ENCODE data around the gene FAM3A.

The FAM3A gene

GRCh38 chrX:154468217-154468616, 47.8 kb downstream of the FAM3A start:
- H3K4me3 ChIP-seq (ENCODE audit: low read length), result no peak overlapping the region
- DNase-seq (ENCODE audit: low read depth, low spot score), result no peak

GRCh38 chrX:154467556-154467955, 48.5 kb downstream of the FAM3A start:
- DNase-seq (ENCODE audit: low read depth, low spot score), result no peak
- no peak overlapping the region for H3K4me3 ChIP-seq (ENCODE audit: low read length)

DNA sequence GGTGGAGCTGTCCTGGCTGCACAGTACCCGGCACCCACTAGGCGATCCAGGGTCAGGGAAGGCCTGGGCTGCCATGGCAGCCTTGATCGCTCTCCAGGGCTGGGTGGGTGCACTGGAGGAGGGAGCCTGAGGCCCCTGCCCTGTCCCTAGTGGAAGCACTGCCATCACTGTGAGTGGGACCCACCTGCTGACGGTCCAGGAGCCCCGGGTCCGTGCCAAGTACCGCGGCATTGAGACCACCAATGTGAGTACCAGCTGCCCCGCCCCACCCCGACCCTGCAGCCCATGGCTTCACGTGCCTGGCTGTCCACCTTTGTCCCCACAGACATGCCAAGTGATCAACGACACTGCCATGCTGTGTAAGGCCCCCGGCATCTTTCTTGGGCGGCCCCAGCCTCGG, 49.1 kb downstream of the FAM3A start:
- no peak for DNase-seq (ENCODE audit: low read depth, low spot score)
- no peak overlapping the region for H3K4me3 ChIP-seq (ENCODE audit: low read length)

- no peak for DNase-seq (ENCODE audit: low read depth, low spot score)
- no peak overlapping the region for H3K4me3 ChIP-seq (ENCODE audit: low read length)
These were observed 50.0 kb downstream of the FAM3A start for GRCh38 chrX:154466036-154466435.

- H3K4me3 ChIP-seq (ENCODE audit: low read length), result no peak overlapping the region
- DNase-seq (ENCODE audit: low read depth, low spot score), result no peak
These were observed 50.4 kb downstream of the FAM3A start for GRCh38 chrX:154465601-154466000.

DNA sequence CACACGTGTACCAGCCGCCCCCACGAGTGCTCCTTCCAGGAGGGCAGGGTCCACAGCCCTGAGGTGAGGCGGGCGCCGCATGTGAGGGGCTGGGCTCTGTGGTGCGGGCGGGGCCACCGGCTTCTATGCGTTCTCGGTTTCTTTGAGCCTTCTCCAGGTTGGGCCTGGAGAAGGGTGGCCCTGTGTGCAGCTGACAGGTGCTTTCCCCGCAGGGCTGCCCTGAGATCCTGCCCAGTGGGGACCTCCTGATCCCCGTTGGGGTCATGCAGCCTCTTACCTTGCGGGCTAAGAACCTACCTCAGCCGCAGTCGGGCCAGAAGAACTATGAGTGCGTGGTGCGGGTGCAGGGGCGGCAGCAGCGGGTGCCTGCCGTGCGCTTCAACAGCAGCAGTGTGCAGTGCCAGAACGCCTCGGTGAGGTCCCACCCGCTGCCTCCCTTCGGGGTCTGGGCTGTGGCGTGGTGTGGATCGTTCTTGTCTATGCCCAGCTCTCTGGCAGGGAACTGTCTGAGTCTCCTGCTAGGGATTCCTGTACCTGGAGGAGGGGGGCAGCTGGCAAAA, 51.1 kb downstream of the FAM3A start:
- DNase-seq (ENCODE audit: low read depth, low spot score), result no peak

DNA sequence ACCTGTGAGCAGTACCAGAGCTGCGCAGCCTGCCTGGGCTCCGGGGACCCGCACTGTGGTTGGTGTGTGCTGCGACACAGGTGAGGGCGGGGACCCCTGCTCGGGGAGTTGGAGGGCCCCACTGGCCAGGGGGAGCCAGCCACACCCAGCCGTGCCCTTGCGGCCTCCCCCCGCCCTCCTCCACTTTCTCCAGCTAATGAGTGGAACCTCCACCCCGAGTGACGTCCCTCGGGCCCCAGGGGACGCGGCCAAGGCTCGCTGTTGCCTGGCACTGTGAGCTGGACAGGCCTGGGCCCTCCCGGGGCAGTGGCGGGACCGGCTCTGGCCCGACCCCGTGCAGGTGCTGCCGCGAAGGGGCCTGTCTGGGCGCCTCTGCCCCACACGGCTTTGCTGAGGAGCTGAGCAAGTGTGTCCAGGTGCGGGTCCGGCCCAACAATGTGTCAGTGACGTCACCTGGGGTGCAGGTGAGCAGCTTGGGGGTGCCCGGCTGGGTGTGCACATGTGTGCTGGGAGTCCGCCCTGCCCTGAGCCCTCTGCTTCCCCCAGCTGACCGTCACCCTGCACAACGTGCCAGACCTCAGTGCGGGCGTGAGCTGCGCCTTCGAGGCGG, 52.3 kb downstream of the FAM3A start:
- no peak overlapping the region for H3K4me3 ChIP-seq (ENCODE audit: low read length)
- DNase-seq (ENCODE audit: low read depth, low spot score), result no peak

More for the DNA sequence above, 51.1 kb downstream of the FAM3A start:
- H3K4me3 ChIP-seq (ENCODE audit: low read length), result no peak overlapping the region

DNA sequence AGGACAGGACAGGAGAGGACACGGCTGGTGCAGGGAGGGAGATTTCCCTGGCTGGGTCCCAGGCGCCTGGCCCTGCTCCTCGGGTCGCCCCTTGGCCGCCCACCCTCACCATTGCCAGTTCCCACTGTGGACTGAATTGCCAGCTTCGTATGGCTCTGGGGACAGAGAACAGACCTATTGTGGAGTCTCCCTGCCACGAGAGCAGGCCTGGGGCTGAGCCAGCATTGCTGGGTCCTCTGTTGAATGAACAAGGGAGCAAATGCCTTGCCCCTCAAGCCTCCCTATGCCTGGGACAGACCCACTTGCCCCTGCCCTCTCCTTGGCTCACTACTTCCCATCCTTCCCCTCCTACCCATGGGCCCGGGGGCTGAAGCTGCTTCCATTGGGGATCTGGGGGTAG, 53.6 kb downstream of the FAM3A start:
- H3K4me3 ChIP-seq (ENCODE audit: low read length), result no peak overlapping the region
- no peak for DNase-seq (ENCODE audit: low read depth, low spot score)

GRCh38 chrX:154460326-154460725, 55.7 kb downstream of the FAM3A start:
- no peak for DNase-seq (ENCODE audit: low read depth, low spot score)
- no peak overlapping the region for H3K4me3 ChIP-seq (ENCODE audit: low read length)

GRCh38 chrX:154459832-154460231, 56.2 kb downstream of the FAM3A start:
- DNase-seq (ENCODE audit: low read depth, low spot score), result no peak
- H3K4me3 ChIP-seq (ENCODE audit: low read length), result no peak overlapping the region

GRCh38 chrX:154458954-154459778, 56.9 kb downstream of the FAM3A start:
- DNase-seq (ENCODE audit: low read depth, low spot score), result no peak
- peak overlapping the region; percentile 55 for H3K4me3 ChIP-seq (ENCODE audit: low read length)

GRCh38 chrX:154458116-154458953, 57.7 kb downstream of the FAM3A start, which contains the start of gene PLXNA3:
PLXNA3 (plus strand) TSS chrX:154458281; CDS start chrX:154460184, 1,903 bp downstream.
- DNase-seq (ENCODE audit: low read depth, low spot score), result no peak
- H3K4me3 ChIP-seq (ENCODE audit: low read length), result peak within 1 kb of the TSS; percentile 55

DNA sequence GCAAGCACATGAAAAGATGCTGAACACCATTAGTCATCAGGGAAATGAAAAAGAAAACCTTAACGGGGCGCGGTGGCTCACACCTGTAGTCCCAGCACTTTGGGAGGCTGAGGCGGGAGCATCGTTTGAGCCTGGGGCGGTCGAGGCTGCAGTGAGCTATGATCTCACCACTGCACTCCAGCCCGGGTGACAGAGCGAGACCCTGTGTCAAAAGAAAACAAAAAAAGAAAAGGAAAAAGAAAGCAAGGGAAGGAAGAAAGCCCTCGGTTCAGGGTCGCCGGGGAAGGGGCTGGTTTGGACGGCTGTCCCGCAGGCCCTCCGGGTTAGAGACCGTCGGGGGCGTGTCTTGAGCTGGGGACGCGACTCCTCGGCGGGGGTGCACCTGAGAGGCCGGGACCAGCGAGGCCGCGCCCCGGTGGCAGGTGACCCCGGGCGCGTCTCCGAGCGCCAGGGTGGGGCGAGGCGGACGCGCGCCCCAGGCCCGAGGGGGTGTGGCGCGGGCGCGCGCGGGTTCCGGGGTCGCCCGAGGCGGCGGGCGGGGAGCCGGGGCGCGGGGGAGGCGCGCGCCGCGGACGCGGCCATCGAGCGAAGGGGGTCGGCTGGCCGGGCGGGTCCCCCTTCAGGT, 58.4 kb downstream of the FAM3A start:
- peak overlapping the region; percentile 48 for H3K4me3 ChIP-seq (ENCODE audit: low read length)
- DNase-seq (ENCODE audit: low read depth, low spot score), result peak; percentile 22
